GM21367 (cell line): ENCODE results near the gene AGT.

Source experiments
- ATAC-seq: cut with Tn5 transposase; IDR thresholded peaks from one replicate; pipeline ENCODE4 v1.9.1; 2021; ENCODE audit not compliant: unreplicated experiment

The AGT gene

DNA sequence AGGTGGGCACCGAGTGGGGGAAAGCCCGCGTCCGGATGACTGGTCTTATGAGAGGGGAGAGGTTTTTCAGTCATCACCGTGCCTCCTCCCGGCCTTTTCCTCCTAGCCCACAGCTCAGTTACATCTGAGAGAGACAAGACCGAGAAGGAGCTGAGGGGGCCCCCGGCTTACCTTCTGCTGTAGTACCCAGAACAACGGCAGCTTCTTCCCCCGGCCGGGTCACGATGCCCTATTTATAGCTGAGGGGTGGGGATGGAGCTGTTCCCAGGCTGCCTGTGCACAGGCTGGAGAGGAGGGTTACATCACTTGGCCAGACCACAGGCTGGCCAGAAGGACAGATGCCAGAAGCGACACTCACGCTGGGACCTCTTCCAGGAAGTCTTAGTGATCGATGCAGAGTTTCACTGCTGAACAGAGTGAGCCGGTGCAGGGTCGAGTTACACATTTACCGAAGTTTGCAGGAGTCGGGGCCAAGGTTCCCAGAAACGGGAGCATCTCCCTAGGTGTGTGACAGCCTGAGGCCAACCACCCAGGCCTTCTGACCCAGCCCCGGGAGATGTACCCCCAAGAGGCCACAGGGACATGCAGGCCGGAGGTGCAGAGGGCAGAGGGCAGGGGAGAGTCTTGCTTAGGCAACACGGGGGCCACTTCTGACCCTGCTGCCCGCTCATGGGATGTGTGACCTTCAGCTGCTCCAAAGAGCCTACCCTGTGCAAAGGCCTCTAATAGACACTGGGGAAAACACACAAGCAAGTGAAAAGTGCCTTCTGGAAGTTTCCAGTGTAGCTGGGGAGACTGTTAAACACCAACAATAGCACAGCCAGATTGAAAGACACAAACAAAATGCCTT is at the start of gene AGT:
TSS of gene AGT (minus strand) at position 208 of the 850 bp plus-strand sequence. CDS start 3,299 bp downstream, outside the sequence.
- no peak for ATAC-seq

DNA sequence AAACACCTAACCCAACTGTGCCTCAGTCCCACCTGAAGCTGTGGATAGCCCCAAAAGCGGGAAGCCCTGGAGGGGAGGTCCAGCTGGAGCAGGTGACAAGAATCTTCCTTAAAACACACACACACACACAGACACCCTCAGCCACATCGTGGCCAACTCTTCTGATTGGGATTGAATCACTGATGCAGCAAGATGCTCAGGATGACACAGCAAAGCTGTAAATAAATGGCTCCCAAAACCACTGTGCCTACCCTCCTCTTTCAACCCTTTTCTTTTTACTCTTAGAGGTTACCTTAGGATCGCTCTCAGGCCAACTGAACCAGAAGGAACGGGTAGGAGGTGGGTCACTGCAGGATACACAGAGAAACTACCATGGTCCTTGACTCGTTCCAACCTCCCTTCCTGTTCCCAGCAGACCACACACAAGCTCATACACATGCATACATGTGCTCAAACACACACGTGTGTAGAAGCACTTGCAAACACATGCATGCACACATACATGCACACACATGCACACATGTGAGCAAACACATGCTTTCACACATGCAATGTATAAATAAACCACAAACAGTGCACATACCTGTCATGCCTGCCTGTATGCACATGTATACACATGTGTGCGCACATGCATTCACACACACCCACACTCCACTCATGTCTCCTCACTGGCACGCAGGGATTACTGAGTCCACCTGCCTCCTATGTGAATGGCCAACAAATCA is 47.7 kb upstream of the AGT start:
- no peak for ATAC-seq

DNA sequence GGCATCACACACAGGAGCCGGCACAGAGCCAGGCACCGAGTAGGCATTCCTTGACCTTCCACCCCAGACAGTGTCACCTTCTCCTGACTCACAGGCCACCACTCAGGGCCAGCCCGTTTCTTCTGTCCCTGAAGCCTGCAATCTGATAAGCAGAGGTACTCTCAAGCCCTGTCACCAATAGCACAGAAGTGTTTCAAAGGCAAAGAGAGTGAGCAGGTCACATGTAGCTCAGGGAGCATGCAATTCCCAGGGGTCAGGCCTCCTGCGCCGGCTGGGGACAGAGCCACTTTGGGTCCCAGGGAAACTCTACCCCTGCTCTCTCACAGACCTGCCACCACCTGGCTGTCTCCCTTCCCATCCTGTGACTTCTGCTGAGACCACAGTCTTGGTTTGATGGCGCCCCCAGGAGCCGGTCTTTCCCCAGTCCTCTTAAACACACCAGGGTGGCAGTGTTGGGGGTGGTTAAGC is 46.5 kb upstream of the AGT start:
- ATAC-seq, result no peak

DNA sequence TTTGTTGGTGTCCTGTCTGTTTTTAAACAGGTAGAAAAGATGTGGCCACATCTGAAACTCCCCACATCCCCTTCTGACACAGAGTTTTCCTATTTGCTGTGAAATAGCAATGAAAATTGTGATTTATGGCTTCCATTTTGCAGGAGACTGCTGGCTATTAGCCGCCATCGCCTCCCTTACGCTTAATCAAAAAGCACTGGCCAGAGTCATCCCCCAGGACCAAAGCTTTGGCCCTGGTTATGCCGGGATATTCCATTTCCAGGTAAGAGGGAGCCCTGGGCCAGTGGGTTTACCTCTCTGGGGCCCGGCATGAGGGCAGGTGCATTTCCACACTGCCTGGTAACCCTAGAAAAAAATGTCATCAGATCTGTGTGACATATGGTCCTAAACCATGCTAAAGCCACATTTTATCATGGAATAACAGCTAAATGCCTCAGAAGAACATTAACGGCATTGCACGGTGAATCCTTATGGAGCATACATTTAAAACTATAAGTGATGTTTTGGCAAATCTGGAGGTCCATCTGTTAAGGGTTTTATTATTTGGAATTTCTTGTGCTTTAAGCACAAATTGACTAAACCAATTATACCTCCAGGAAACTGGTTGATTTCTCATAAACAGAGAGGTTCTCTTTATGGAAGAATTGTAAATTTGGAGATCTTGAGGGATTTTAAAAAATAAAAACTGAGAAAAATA is 45.6 kb upstream of the AGT start:
- no peak for ATAC-seq

DNA sequence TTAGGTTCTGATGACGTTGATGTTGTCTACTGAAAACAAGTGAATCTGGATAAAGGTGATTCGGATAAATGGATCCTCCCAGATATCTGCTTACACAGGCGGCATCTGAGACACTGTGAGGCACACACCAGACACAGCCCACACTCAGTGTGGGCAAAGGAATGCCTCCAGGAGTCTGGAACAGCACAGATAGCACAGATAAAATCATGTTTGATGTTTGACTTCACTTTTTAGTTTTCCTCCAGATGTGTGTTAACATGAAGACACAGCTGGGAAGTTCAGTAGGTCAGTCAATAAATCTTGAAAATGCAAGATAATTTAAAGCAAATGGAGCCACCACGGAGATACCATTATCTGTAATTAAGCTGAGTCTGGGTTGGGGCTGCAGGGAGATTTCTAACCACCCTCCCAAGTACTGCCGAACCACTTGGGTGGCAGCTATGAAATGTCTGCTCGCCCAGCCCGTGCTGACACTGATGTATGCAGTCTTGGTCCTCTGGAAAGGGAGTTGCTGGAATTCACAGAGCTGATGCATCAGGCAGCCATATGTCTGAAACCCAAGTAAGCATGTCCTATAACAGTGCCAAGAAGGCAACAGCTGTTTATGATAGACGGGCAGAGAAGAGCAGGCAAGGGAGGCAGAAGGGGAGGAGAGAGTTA is 44.9 kb upstream of the AGT start:
- ATAC-seq, result no peak

DNA sequence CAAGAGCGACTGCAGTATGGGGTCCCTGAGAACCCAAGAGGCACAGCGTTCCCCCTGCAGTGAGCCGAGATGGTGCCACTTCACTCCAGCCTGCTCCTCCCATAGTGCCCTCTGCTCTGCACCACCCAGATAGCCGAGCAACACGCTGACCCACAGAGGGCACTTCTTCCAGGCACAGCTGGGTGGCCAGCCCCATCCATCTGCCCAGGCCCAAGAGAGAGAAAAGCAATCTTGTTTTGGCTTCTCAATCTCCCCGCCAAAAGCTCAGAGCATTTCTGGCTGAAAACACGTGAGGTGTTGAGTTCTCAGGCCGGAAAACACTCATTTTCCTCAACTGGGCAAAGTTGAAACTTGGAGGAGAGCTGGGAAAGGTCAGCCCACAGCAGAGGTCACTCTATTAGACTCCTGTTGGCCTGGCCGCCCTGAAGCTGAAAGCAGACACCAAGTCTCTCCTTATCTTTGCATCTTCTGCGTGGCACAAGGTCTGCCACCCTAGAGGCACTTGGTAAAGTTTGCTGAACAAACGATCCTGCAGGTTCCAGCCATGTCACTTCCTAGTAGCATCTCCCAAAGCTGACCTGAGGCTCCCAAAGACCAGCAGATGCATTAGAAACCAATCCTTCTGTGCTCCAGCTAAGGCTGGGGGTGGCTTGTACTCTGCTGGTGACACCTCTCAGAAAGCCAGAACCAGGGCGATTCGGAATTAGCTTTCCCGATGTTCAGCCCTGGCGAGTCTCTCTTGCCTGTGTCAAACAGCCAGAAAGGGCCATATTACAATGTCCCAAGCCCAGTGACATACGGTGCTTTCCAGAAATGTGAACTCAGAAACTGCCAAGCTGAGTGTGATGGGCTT is 44.2 kb upstream of the AGT start:
- ATAC-seq, result no peak

DNA sequence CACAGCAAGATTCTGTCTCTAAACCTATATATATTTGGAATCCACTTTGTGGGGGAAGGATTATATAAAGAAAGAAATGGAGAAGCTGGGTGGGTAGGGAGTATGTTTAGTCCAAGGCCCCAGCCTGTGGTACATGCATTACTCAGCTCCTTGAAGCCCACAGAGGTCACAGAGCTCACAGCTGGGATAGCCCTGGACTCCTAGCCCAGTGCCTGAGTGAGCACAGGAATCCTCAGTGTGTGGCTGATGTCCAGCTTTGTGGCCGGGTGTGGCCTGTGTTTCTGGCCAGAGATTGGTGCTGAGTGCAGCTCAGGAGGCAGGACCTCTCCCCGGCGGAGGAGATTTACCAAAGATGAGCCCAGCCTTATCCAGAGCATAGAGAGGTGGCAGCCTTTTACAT is 40.9 kb upstream of the AGT start:
- no peak for ATAC-seq

DNA sequence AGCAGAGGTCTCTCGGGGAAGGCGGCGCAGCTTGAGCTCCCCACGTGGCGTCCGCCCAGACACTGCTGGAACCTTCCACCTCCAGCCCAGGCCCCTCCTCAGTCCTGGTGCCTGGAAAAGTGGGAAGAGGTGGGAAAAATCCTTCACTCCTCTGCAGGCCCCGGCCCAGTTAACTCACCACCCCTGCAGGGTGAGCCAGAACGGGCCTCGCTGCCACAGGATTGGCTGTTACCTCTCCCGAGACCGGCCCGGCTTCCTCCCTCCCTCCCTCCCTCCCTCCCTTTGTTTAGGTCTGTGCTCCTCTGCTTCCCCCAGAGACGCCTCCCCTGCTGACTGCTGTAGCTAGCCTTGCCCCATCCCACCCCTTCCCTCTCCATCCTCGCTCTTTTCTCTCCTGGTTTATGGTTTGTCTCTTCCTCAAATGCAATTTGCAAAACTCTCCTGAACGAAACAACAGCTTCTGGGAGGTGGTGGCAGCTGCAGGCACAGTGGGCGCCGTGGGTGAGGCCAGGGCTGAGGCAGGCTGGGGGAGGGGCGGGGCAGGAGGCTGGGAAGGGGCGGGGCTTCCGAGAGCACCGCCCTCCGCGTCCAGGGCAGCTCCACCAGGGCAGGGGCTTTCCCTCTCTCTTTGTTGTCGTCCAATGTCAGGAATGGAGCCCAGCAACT is 39.8 kb upstream of the AGT start:
- ATAC-seq, result no peak

DNA sequence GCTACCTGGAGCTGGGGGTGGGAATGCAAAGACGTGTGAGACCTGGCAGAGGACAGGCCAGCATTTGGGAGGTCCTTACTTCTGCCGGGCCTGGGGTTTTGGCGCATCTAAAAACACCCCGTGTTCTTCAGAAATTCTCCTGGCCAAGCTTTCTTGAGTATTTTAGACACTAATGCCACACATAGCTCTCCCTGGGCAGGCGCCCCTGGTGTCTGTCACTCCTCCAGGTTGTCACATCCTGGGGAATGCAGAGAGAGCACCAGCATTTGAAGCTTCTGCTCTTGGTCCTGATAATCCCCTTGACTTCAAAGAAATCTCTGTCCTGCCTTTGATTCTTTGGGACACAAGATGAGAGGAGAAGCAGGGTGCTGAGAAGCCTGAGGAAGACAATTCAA is 39.3 kb upstream of the AGT start:
- no peak for ATAC-seq

DNA sequence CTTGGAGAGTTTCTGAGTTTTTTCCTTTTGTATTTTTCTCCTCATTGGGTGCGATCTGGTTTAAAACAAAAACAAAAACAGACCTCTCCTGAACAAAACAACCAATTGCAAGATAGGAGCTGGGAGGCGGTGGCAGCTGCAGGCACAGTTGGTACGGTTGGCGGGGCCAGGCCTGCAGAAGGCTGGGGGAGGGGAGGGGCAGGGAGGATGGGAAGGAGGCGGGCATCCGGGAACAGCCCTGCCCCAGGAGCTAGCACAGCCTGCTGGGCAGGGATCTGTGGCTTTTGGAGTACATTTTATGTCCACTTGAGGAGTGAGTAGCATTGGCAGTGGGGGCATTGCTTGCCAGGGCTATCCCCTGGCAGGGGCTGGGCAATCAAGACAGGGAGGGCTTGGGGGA is 38.5 kb upstream of the AGT start:
- ATAC-seq, result no peak

DNA sequence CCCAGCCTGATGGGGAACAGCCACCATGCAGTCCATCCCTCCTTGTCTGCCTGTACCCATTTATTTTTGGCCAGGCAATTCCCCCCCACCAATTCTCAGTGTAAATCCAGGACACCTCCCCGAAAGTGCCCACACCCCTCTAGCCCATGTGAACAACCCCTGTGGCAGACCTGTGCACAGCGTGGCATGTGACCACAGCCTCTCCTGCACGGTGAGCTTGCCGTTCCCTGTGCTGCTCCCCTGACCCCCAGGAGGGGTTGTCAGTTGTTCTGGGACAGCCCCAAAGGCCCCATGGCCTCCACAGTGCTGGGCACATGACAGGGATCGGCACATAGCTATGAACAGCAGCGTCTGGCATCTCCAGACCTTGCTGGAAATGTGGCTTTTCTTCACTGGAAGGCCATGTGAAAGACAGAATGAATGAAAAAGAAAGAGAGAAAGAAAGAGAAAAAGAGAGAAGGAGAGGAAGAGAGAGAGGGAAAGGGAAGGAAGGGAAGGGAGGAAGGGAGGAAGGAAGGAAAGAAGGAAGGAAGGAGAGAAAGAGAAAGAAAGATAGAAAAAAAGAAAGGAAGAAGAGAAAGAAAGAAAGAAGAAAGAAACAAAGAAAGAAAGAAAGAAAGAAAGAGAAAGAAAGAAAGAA is 37.2 kb upstream of the AGT start:
- no peak for ATAC-seq

DNA sequence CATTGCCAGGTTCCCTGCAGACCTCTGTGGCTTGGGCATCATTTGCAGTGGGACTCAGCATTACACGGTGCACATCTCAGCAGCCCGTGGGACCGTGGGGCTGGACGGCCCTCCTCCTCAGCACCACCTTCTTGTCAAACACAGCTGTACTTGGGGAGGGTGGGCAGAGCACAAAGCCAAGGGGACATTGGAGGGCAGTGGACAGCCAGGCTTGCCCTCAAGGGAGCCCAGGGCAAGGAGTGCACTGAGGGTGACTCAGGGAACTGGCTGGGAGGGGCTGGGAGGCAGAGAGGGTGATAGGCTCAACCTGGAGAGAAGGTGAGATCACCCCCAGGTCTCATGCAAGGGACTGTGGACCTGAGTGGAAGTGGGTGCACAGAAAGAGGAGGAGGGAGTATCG is 36.7 kb upstream of the AGT start:
- no peak for ATAC-seq

DNA sequence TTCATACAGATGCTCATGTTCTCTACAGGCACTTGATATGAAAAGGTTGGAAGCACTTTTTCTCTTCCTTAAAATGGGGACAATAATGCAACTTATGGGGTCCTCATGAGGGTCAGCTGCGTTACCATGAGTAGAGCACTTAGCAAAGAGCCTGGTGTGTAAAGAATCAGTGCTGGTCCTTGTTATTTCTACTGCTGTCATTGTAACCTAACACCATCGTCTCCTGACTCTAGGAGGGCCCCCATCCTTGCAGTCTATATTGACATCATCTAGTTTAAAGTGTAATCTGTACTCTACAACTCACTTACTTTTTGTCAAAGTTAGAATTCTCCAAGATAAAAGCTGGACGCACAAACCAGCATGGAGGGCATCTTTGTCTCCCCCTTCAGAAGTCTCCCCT is 35.7 kb upstream of the AGT start:
- ATAC-seq, result no peak

DNA sequence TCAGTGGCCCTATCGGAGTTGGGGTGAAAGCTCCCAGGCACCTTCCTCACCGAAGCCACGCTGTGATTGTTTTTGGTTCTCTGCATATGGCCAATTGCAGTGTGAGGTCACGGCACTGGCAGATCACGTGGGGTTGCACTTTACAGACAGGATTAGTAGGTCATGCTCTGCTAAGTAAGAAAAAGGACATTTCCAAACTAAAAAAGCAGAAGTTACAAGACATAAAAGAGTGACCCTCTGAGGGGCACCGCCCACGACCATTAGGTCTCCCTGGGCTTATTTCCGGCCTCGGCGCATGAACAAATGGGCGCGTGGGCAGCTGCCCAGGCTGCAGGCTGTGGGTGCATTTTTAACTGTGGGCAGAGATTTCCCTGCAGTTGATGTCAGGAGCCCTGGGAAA is 35.2 kb upstream of the AGT start:
- ATAC-seq, result no peak

DNA sequence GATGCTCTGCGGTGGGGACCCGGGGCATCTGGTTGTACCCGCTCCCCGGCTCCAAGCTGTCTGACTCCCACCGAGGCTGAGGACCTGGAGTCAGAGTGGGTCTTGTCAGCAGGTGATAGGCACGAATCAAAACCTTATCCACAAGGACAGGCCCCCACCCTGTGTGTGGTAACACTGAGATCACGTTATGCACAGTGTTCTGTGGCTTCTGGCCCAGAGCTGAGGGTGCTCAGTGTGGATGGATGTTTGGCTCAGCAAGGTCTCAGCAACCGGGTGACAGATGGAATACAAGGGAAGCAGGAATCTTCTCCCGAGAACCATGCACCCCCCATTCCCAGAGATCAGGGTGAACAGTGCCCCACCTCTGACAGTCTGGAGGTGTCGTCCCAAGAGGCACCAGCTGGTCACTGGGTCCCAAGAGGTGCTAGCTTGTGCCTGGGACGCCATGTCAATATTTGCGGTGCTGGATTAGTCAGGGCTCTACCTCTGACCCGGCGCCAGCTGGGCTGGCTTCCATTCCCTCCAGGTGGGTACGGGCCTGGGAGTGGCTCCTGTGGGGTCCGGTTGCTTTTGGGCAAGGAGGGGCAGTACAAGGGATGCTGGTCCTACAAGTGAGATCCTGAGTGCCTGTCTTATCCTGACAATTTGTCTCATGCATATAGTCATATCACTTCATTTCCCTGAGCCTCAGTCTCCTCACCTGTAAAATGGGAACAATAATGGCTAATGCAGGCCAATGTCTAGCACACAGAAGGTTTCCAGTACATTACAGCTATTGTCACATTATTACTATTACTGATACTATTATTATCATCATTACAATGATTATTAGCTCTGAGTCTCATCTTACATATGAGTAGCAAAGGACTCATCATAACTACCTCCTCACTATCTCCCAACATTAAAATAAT is 34.2 kb upstream of the AGT start:
- no peak for ATAC-seq

DNA sequence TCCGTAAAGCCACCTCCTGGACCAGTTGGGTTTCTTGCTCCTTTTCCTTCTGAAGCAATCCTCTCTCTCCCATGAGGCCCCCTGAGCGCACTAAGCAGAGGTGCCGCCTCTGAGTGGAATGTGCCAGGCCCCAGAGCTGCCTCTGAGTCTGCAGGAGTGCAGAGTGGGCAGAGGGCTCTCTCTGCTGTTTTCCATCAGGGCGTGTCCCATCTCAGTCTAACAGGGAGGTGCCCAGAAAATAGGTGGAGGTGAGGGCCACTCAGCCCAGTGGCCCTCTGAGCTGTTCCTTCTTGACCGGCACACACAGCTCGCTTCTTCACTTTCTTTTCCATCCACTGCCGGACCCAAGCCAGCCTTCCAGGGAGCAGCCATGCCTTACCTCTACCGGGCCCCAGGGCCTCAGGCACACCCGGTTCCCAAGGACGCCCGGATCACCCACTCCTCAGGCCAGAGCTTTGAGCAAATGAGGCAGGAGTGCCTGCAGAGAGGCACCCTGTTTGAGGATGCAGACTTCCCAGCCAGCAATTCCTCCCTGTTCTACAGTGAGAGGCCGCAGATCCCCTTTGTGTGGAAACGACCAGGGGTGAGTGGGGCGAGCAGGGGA is 33.3 kb upstream of the AGT start, which contains the start of gene CAPN9:
TSS of gene CAPN9 (plus strand) at position 262 of the 604 bp plus-strand sequence. CDS start at position 371, 109 bp downstream.
- ATAC-seq, result no peak

DNA sequence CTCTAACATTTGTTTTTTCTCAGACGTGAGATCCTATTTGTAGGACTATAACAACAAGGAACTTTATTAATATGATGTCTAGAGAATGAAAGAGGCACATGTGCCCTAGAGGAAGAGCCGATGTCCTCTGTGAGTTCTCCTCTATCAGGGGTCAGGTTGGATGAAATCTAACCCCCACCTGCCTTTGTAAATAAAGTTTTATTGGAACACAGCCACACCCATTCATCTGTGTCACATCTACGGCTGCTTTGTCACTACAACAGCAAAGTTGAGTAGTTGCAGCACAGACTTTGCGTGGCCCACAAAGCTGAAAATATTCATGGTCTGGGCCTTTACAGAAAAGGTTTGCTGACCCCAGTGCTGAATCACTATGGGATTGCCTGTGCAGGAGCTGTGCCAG is 32.7 kb upstream of the AGT start:
- no peak for ATAC-seq

DNA sequence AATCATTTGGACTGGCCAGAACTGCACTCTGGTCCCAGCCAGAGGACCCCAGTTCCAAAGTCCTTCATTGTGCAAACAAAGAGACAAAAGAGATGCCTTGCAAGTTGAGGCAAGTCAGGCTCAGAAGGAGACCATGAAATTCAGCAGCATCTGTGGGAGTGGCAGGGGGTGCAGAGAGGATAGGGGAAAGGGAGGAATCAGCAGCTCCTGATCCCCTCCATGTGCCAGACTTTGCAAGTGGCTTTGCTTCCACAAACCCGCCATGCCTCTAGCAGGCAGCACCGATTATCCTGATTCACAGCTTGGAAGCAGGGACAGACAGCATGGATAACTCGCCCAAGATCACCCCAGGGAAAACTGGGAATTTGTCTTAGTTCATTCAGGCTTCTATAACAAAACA is 31.1 kb upstream of the AGT start:
- ATAC-seq, result no peak
